SK-N-SH (cell line): ENCODE results near the gene RAB42. TPM values are rescaled to one million over a fixed set of nuclear protein-coding genes. Genes with fewer than 3 reads are reported as not detected.

Experiments used
- EZH2phosphoT487 ChIP-seq: fragments of 200-600 bp; sonication (generic); IDR thresholded peaks from 2 replicates; pipeline ENCODE4 v1.6.1; 2017; ENCODE audit warnings: low read depth, mixed run types, mild to moderate bottlenecking, antibody characterized with exemption, moderate library complexity, borderline replicate concordance
- FOSL2 ChIP-seq: IDR thresholded peaks from 2 replicates; pipeline ENCODE4 v1.4.0; 2012; ENCODE audit warnings: low read depth, mild to moderate bottlenecking, moderate library complexity, borderline replicate concordance
- FOXJ3 ChIP-seq: sonication (generic); formaldehyde crosslinking; IDR thresholded peaks from 2 replicates; pipeline ENCODE4 v1.5.1; 2020; ENCODE audit warnings: mild to moderate bottlenecking, missing genetic modification reagents
- MEF2A ChIP-seq: IDR thresholded peaks from 2 replicates; pipeline ENCODE4 v1.4.0; 2012; ENCODE audit warnings: low read depth, borderline replicate concordance
- MXI1 ChIP-seq: IDR thresholded peaks from 2 replicates; pipeline ENCODE4 v1.6.1; 2012; ENCODE audit warnings: mild to moderate bottlenecking, low read depth, low read length, improper control_type of control experiment
- NFIC ChIP-seq: IDR thresholded peaks from 2 replicates; pipeline ENCODE4 v1.4.0; 2012; ENCODE audit warnings: borderline replicate concordance
- NRF1 ChIP-seq: IDR thresholded peaks from 2 replicates; pipeline ENCODE4 v1.6.1; 2012; ENCODE audit warnings: low read depth, mild to moderate bottlenecking, low read length
- RAD21 ChIP-seq: IDR thresholded peaks from 2 replicates; pipeline ENCODE4 v1.6.1; 2012; ENCODE audit warnings: mild to moderate bottlenecking, low read length
- RCOR1 ChIP-seq: fragments of 150-350 bp; IDR thresholded peaks from 2 replicates; pipeline ENCODE4 v1.6.1; 2017; ENCODE audit warnings: antibody characterized with exemption, low read length
- RFX5 ChIP-seq: IDR thresholded peaks from 2 replicates; pipeline ENCODE4 v1.6.1; 2012; ENCODE audit warnings: mild to moderate bottlenecking, improper control_type of control experiment, low read length
- RXRA ChIP-seq: IDR thresholded peaks from 2 replicates; pipeline ENCODE4 v1.4.0; 2012; ENCODE audit warnings: low read depth, mild to moderate bottlenecking, borderline replicate concordance
- TAF1 ChIP-seq: IDR thresholded peaks from 2 replicates; pipeline ENCODE4 v1.6.1; 2012; ENCODE audit warnings: low read depth, mild to moderate bottlenecking, low read length, moderate library complexity, borderline replicate concordance
- TCF12 ChIP-seq: IDR thresholded peaks from 2 replicates; pipeline ENCODE4 v1.4.0; 2012
- YY1 ChIP-seq: IDR thresholded peaks from 2 replicates; pipeline ENCODE4 v1.4.0; 2012; ENCODE audit warnings: low read depth, mild to moderate bottlenecking
- polyA plus RNA-seq, 3 experiments: library from polyadenylated mRNA; depleted of rRNA; stranded (reverse); fragments of >200 nt; gene quantifications; 2 replicates each; pipeline ENCODE4 v1.2.3, GENCODE V29; 2012
- TF ChIP-seq, protein P1 (sequence below): fragments of 150-350 bp; IDR thresholded peaks from 2 replicates; pipeline ENCODE4 v1.6.1; 2017; ENCODE audit warnings: antibody characterized with exemption, low read length, low read depth, borderline replicate concordance
- TF ChIP-seq, protein P2 (sequence below): fragments of 200-600 bp; sonication (generic); IDR thresholded peaks from 2 replicates; pipeline ENCODE4 v1.6.1; 2017; ENCODE audit warnings: antibody characterized with exemption, mild to moderate bottlenecking, moderate library complexity
- TF ChIP-seq, protein P3 (sequence below): IDR thresholded peaks from 2 replicates; pipeline ENCODE4 v1.4.0; 2012; ENCODE audit warnings: low read depth, borderline replicate concordance
- TF ChIP-seq, protein P4 (sequence below): IDR thresholded peaks from 2 replicates; pipeline ENCODE4 v1.4.0; 2012; ENCODE audit warnings: low read depth, borderline replicate concordance

The RAB42 gene
- polyA plus RNA-seq, 1 of the 3 experiments (the other 2 are of a cell fraction): 4.6 TPM

DNA sequence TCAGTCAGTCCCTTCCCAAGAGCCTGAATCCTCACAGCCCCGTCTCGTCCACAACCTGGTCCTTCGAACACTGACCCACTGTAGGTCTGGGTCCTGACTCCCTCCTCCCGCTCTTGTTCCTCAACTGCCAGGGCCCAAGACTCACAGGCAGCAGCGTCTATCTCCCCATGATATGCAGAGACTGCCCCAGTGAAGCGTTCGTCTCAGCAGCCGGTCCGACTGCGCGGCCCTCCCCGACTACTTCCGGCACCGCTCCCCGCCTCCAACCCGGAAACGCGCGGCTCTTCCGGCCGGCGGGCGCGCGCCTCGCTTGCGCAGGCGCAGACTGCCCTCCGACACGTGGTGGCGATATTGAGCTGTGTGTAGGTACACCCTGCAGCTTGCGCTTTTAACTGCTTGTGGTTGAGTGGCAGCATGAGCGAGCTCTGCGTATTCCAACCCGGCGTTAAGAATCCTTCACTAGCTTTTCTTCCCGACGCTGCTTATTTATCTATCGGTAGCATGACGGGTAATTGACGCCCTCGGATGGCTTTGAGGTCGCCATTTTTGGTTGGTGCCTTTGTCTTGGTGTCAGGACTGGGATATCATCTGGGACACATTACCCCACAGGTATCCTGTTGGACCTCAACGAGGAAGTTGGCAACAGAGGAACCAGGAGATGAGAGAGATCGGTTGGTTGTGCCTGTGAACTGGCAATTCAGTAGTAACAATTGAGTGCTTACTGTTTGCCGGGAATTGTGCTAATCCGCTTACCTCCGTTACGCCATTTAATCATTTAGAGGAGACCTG, 51.0 kb downstream of the RAB42 start, which contains the start of gene TAF12 (continued):
- TF ChIP-seq, protein P1, sequence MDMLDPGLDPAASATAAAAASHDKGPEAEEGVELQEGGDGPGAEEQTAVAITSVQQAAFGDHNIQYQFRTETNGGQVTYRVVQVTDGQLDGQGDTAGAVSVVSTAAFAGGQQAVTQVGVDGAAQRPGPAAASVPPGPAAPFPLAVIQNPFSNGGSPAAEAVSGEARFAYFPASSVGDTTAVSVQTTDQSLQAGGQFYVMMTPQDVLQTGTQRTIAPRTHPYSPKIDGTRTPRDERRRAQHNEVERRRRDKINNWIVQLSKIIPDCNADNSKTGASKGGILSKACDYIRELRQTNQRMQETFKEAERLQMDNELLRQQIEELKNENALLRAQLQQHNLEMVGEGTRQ: no peak; the same call in 1 of the 2 replicates
- TF ChIP-seq, protein P2, sequence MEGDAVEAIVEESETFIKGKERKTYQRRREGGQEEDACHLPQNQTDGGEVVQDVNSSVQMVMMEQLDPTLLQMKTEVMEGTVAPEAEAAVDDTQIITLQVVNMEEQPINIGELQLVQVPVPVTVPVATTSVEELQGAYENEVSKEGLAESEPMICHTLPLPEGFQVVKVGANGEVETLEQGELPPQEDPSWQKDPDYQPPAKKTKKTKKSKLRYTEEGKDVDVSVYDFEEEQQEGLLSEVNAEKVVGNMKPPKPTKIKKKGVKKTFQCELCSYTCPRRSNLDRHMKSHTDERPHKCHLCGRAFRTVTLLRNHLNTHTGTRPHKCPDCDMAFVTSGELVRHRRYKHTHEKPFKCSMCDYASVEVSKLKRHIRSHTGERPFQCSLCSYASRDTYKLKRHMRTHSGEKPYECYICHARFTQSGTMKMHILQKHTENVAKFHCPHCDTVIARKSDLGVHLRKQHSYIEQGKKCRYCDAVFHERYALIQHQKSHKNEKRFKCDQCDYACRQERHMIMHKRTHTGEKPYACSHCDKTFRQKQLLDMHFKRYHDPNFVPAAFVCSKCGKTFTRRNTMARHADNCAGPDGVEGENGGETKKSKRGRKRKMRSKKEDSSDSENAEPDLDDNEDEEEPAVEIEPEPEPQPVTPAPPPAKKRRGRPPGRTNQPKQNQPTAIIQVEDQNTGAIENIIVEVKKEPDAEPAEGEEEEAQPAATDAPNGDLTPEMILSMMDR: peak; percentile 36
- TF ChIP-seq NFIC (no peak; the same call in 1 of the 2 replicates), RCOR1 (no peak), FOSL2 (no peak), TCF12 (peak; percentile 18; the same call in 1 of the 2 replicates), RXRA (no peak), YY1 (peak; percentile 70), NRF1 (peak; percentile 88), MXI1 (peak; percentile 97), MEF2A (no peak), EZH2phosphoT487 (no peak), RAD21 (peak; percentile 61), FOXJ3 (CRISPR knock-in tag) (no peak), TAF1 (peak; percentile 97), RFX5 (no peak)
- TF ChIP-seq, protein P3, sequence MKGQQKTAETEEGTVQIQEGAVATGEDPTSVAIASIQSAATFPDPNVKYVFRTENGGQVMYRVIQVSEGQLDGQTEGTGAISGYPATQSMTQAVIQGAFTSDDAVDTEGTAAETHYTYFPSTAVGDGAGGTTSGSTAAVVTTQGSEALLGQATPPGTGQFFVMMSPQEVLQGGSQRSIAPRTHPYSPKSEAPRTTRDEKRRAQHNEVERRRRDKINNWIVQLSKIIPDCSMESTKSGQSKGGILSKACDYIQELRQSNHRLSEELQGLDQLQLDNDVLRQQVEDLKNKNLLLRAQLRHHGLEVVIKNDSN: peak; percentile 71
- TF ChIP-seq, protein P4, sequence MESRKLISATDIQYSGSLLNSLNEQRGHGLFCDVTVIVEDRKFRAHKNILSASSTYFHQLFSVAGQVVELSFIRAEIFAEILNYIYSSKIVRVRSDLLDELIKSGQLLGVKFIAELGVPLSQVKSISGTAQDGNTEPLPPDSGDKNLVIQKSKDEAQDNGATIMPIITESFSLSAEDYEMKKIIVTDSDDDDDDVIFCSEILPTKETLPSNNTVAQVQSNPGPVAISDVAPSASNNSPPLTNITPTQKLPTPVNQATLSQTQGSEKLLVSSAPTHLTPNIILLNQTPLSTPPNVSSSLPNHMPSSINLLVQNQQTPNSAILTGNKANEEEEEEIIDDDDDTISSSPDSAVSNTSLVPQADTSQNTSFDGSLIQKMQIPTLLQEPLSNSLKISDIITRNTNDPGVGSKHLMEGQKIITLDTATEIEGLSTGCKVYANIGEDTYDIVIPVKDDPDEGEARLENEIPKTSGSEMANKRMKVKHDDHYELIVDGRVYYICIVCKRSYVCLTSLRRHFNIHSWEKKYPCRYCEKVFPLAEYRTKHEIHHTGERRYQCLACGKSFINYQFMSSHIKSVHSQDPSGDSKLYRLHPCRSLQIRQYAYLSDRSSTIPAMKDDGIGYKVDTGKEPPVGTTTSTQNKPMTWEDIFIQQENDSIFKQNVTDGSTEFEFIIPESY: no peak
